Rectal smooth muscle tissue (tissue), 1 donor: ENCODE results near the gene GUCY1A1.
A peak's percentile ranks its signal among the peaks of the same experiment; 100 is the strongest.

ENCODE experiments used
- H3K27ac ChIP-seq: one replicate; pipeline ENCODE4 v1.7.0; 2013; ENCODE audit warnings: low read depth, low read length, inconsistent platforms
- H3K27me3 ChIP-seq: one replicate; pipeline ENCODE4 v1.7.0; 2013; ENCODE audit warnings: low read length; ENCODE audit not compliant: control insufficient read depth, insufficient read depth
- H3K36me3 ChIP-seq: one replicate; pipeline ENCODE4 v1.7.0; 2013; ENCODE audit warnings: low read length; ENCODE audit not compliant: control insufficient read depth, insufficient read depth
- H3K4me1 ChIP-seq: one replicate; pipeline ENCODE4 v1.7.0; 2013; ENCODE audit warnings: low read length; ENCODE audit not compliant: control insufficient read depth, insufficient read depth
- H3K4me3 ChIP-seq: one replicate; pipeline ENCODE4 v1.7.0; 2013; ENCODE audit warnings: low read length
- H3K9ac ChIP-seq: one replicate; pipeline ENCODE4 v1.7.0; 2013; ENCODE audit warnings: low read length

Gene GUCY1A1, protein sequence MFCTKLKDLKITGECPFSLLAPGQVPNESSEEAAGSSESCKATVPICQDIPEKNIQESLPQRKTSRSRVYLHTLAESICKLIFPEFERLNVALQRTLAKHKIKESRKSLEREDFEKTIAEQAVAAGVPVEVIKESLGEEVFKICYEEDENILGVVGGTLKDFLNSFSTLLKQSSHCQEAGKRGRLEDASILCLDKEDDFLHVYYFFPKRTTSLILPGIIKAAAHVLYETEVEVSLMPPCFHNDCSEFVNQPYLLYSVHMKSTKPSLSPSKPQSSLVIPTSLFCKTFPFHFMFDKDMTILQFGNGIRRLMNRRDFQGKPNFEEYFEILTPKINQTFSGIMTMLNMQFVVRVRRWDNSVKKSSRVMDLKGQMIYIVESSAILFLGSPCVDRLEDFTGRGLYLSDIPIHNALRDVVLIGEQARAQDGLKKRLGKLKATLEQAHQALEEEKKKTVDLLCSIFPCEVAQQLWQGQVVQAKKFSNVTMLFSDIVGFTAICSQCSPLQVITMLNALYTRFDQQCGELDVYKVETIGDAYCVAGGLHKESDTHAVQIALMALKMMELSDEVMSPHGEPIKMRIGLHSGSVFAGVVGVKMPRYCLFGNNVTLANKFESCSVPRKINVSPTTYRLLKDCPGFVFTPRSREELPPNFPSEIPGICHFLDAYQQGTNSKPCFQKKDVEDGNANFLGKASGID

DNA sequence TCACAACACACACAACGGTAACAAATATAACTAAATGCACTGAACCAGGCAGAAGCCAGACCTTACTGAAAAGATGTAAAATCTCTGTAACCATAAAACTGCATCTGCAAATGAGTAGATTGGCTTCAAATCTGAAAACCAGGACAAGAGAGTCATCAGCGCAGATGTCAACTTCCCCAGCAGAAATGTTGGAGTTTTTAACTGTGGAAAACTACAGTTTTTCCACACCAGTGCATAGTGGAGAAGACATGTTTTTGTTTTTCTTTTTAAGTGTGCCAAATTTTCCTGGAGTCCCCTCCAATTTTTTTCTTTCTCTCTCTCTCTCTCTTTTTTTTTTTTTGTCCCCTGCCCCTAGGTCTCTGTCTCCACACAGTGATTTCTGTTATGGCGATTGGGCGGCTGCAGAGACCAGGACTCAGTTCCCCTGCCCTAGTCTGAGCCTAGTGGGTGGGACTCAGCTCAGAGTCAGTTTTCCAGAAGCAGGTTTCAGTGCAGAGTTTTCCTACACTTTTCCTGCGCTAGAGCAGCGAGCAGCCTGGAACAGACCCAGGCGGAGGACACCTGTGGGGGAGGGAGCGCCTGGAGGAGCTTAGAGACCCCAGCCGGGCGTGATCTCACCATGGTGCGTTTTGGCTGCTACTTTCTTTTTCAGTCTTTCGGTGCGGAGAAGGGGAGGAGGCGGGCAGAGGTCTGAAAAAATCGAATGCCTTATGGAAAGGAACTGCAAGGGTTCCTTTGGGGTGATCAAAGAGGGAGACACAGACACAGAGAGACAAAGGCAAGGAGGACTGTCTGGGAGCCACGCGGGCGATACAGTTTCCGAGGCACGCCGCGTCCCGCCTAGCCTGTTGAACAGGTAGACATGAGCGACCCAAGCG, at the start of gene GUCY1A1:
Gene GUCY1A1 (plus strand): TSS at position 505 of the 878 bp plus-strand sequence. CDS start 30,020 bp downstream, outside the sequence.
- Histone ChIP-seq H3K4me3 (peak within 1 kb of the TSS; percentile 64), H3K9ac (peak within 1 kb of the TSS; percentile 85), H3K36me3 (no peaks in the 10 kb centered on the region), H3K4me1 (peaks cover 12% of the 10 kb centered on the region), H3K27me3 (no peaks in the 10 kb centered on the region), H3K27ac (peak within 1 kb of the TSS; percentile 95)

DNA sequence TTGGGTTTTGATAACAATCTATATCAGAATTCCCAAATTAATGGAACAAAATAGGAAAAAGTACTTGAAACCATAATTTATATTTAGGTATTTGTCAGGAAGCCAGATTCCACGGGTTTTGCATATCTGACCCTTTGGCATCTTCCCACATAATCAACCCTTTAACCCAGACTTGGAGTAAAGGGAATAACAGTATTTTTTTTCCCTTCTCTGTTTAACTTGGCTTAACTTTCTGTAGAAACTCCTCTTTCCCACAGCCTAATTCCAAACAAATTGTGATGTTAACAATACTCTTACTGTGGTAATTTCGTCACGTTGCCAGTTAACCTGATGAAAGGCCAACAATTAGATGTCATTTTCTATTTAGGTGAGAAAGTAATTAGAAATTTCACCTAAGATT, 49.4 kb upstream of the GUCY1A1 start:
- Histone ChIP-seq H3K27me3 (no peaks in the 10 kb centered on the region), H3K27ac (no peak overlapping the region), H3K4me1 (no peaks in the 10 kb centered on the region), H3K36me3 (no peaks in the 10 kb centered on the region), H3K9ac (no peak overlapping the region), H3K4me3 (no peak overlapping the region)

DNA sequence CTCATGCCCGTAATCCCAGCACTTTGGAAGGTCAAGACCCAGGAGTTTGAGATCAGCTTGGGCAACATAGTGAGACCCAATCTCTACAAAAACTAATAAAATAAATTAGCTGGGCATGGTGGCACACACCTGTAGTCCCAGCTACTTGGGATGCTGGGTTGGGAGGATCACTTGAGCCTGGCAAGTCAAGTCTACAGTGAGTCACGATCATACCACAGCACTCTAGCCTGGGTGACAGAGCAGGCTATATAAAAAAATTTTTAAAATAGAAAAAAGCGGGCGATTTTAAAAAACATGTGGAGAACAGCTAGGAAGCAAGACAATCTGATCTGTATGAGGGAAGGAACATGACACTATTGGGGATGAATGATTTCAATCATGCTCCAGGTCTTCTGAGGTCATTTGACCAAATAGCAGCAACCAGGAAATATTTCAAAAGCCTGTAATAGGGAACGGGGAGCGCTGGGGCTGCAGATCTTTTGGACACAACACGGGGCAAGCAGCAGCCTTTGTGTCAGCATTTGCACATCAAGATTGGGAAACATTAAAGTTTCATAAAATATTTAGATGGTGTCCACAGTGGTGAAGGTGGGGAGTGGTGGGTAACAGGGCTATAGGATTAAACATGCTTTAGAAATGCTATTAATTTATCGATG, 48.3 kb upstream of the GUCY1A1 start:
- no peak overlapping the region for H3K27ac ChIP-seq
- no peaks in the 10 kb centered on the region for H3K27me3 ChIP-seq
- no peaks in the 10 kb centered on the region for H3K36me3 ChIP-seq
- H3K4me3 ChIP-seq: no peak overlapping the region
- H3K4me1 ChIP-seq: no peaks in the 10 kb centered on the region
- H3K9ac ChIP-seq: no peak overlapping the region

DNA sequence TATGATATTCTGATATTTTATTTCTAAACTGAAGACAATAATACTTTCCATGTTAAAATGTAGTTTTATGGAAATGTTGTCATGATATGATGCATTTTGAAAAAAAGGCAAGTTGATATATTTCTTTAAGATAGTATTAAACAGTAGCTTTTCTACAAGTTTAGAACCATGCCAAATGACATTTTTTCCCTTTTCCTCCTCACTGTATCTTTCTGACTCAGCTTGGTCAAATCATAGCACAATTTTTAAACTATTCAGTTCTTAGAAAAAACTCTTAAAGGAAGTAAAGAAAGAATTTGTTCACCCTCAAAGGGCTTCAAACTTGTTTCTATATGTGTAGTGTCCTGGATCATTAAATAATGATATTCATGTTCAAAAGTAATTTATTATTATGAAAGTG, 46.0 kb upstream of the GUCY1A1 start:
- H3K4me3 ChIP-seq: no peak overlapping the region
- H3K9ac ChIP-seq: no peak overlapping the region
- H3K4me1 ChIP-seq: no peaks in the 10 kb centered on the region
- H3K27ac ChIP-seq: no peak overlapping the region
- no peaks in the 10 kb centered on the region for H3K36me3 ChIP-seq
- no peaks in the 10 kb centered on the region for H3K27me3 ChIP-seq

DNA sequence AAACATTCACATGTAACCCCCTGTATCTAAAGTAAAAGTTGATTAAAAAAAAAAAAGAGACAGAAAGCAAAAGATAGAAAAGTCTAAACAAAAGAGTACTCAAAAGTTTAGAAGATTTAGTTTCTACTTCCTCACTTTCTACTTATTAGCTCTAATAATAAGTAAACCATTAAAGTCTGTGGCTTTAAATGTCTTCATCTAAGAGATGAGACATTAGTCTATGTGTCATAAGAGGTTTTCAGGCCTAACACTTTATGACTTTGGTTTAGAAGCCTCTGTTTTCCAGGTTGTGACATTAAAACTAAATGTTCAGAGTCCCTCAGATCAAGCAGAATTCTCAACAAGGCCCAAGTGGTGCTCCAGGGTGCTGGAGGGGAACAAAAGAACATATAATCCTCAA, 42.2 kb upstream of the GUCY1A1 start:
- no peaks in the 10 kb centered on the region for H3K27me3 ChIP-seq
- no peak overlapping the region for H3K27ac ChIP-seq
- H3K4me1 ChIP-seq: peaks cover 4% of the 10 kb centered on the region
- no peaks in the 10 kb centered on the region for H3K36me3 ChIP-seq
- H3K9ac ChIP-seq: no peak overlapping the region
- H3K4me3 ChIP-seq: no peak overlapping the region

DNA sequence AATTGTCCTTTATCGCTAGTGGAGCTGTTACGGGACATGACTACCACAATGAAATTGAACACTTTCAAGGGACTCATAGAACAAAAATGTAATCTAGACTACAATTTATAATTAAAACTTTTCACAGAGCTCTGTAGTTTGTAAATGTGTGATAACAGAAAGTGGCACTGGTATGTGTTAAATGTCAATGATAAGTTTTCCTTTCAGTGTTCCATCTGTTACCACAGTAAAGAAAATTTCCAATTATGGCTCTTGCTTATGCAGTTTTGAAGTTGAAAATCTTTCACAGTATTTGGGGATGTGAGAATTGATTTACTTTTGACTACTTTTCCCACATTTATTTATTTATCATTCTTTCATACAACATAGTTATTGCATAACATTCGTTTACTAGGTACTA, 40.1 kb upstream of the GUCY1A1 start:
- Histone ChIP-seq H3K27ac (no peak overlapping the region), H3K36me3 (no peaks in the 10 kb centered on the region), H3K4me3 (no peak overlapping the region), H3K27me3 (no peaks in the 10 kb centered on the region), H3K9ac (no peak overlapping the region), H3K4me1 (peaks cover 11% of the 10 kb centered on the region)

DNA sequence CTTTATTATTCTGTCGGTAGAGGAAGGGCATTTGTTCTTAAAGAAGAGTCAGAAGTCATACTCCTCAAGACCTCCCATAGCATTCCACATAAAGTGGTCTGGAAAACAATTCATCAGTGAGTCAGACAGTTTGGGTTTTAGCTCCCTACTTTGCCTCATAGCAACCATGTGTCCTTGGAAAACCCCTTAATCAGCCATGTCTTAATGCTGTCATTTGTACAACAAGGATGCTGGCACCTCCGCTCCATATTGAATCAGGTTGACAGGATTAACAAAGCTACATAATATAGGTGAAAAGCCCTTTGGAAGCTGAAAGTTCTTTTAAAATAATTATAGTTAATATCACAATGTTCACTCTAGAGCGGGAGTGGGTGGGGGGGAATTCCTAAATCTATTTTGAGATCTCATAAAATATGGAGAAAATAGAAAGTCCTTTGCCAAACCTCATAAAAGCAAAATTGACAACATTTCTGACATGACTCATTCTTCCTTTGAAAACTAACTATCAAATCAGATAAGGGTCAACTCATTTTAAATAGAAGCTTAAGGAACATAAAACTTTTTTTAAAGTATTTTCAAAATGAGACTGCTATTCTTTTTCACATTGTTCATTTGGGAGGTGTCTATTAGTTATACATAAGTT, 37.3 kb upstream of the GUCY1A1 start:
- Histone ChIP-seq H3K27me3 (no peaks in the 10 kb centered on the region), H3K4me3 (no peak overlapping the region), H3K27ac (no peak overlapping the region), H3K36me3 (no peaks in the 10 kb centered on the region), H3K4me1 (peaks cover 11% of the 10 kb centered on the region), H3K9ac (no peak overlapping the region)

DNA sequence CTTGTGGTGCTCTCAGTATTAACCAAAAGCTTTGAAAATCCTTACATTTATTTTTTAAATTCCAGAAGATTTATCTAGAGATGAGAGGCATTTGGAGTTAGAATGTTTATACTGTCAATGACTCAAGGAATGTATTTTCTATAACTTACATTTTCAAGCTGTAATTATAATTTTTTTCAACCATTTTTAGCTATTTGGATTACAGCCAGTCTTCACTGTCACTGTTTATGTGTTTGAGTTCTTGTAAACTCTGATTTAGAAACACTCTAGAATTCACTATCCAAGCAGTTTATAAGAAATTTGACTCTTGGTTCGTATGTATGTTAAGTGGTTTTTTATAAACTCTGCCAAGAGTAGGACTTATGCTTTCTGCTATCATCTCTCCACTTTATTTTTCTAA, 36.7 kb upstream of the GUCY1A1 start:
- Histone ChIP-seq H3K36me3 (no peaks in the 10 kb centered on the region), H3K4me1 (peaks cover 11% of the 10 kb centered on the region), H3K27me3 (no peaks in the 10 kb centered on the region), H3K4me3 (no peak overlapping the region), H3K9ac (no peak overlapping the region), H3K27ac (no peak overlapping the region)

DNA sequence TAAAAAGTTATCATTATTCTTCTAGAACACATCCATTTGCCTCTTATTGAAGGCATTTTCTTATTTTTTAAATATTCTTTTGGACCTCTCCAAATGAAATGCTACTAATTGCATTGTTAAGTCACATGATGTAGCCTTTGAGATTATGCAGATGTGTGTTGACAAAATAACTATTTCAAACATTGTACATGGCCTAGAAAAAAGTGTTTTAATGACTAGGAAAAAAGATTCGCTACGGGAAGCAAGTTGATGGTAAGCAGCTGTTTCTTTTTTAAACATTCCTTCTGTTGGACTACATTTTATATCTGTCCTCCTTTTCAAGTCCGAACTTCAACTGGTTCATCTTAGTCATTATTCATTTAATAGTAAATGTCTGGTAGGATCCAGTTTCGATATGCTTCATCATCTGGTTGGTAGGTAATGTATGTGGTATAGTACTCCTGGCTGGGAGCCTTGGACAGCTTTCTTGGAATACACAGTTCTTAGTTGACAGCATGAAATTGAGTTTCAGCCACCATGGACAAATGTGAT, 34.3 kb upstream of the GUCY1A1 start:
- Histone ChIP-seq H3K4me1 (peaks cover 11% of the 10 kb centered on the region), H3K27me3 (no peaks in the 10 kb centered on the region), H3K36me3 (no peaks in the 10 kb centered on the region), H3K27ac (peak overlapping the region; percentile 25), H3K9ac (no peak overlapping the region), H3K4me3 (no peak overlapping the region)

DNA sequence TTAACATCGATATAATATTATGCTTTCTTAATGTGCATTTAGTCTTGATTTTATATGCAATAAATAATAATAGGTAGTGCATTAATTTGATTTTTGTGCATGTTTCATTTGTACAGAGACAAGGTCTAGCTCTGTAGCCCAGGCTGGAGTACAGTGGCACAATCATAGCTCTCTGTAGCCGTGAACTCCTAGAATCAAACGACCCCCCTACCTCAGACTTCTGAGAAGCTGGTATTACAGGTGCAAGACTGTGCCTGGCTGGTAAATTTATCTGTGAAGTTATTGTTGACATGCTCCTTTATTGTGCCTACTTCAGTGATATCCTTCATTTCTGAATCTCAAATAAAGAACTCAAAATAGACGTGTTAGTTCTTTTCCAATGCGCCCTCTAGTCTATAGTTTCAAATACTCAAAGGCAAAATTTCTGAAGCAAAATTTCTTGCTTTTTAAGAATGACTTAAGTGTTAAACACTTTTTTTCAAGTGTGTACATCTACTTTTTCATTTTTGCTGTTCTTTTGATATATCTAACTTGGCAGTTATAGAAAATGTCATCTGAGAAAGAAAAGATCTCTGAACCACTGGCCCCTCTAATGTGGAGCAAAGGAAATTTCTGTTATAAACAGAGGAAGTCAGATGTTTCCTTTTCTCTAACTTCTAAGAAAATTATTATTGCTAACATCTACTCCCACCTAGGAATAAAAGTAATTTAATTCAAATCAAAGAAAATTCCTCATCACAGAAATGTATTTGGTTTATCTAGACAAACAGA, 28.3 kb upstream of the GUCY1A1 start:
- H3K4me3 ChIP-seq: no peak overlapping the region
- H3K27me3 ChIP-seq: no peaks in the 10 kb centered on the region
- H3K36me3 ChIP-seq: no peaks in the 10 kb centered on the region
- H3K27ac ChIP-seq: no peak overlapping the region
- H3K9ac ChIP-seq: no peak overlapping the region
- H3K4me1 ChIP-seq: no peaks in the 10 kb centered on the region
